GM18526 (cell line): ENCODE measurements around the gene MTHFR.

Source experiments
- POLR2A ChIP-seq: IDR thresholded peaks from 3 replicates; pipeline ENCODE4 v1.6.1; 2011; ENCODE audit not compliant: insufficient read length; ENCODE audit errors: extremely low read depth

MTHFR gene

DNA sequence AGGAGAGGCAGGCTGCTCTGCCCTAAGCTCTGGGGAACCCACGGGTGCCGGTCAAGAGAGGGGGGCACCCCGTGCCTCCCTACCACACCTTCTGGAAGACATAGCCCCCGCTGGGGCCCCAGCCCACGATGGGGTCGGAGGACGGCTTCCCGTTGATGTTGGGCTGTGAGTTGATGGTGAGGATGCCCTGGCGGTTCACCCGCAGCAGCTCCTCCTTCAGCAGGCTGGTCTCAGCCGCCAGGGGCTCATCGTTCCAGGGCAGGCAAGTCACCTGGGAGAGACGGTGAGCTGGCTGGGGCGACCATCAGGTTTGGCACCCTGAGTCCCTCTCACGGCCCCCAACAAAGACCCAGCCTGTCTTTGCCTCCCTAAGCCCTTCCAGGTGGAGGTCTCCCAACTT is 11.9 kb downstream of the MTHFR start:
- no peak for TF ChIP-seq POLR2A

DNA sequence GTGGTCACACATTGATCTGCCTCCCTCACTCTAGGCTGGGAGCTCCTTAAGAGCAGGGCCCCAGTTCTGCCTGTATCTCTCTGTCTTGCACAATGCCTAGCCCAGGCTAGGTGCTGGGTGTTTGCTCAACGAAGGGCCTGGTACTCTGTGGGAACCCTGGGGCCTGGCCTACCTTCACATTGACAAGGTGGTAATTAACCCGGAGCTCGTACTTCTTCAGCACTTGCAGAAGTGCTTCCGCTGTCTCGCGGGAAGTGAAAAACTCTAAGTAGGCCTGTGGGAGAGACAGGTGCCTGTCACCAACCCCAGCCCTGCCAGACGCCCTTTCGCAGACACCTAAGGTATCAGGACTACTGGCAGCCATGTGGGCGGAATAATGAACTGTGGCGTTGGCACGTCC is 13.7 kb downstream of the MTHFR start:
- no peak for TF ChIP-seq POLR2A

DNA sequence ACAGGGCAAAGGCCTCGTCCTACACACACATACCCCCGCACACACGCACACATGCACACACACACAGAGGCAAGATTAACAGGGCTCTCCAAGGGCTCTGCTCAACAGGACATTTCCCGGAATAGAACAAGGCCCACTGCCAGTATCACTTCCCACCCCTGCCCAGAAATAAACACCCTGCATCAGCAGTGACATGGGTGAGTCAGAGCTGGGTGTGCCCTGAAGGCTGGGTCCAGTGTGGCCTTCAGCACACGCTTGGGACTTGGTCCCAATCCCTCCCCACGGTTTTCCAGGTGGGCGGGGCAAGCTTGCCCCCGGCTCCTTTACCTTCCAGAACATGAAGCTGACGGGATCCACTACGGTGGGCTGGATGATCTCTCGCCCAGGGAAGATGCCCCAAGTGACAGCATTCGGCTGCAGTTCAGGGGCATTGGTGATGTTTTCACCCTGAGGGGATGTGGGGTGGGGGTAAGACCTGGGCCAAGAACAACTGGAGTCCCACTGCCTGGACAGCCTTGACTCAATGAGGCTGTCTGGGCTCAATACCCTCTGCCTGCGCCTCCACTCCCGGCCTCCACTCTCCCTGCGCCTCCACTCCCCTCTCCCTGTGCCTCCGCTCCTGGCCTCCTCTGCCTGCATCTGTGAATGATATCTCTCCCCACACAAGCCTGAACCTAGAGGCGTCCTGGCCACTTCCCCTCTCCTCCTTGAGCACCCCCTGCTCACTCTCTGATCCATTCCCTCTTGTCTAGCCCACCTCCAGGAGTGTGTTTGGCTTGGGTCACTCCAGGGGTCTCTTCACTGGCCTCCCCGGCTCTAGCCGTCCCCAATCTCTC is 14.7 kb downstream of the MTHFR start:
- TF ChIP-seq POLR2A: no peak

DNA sequence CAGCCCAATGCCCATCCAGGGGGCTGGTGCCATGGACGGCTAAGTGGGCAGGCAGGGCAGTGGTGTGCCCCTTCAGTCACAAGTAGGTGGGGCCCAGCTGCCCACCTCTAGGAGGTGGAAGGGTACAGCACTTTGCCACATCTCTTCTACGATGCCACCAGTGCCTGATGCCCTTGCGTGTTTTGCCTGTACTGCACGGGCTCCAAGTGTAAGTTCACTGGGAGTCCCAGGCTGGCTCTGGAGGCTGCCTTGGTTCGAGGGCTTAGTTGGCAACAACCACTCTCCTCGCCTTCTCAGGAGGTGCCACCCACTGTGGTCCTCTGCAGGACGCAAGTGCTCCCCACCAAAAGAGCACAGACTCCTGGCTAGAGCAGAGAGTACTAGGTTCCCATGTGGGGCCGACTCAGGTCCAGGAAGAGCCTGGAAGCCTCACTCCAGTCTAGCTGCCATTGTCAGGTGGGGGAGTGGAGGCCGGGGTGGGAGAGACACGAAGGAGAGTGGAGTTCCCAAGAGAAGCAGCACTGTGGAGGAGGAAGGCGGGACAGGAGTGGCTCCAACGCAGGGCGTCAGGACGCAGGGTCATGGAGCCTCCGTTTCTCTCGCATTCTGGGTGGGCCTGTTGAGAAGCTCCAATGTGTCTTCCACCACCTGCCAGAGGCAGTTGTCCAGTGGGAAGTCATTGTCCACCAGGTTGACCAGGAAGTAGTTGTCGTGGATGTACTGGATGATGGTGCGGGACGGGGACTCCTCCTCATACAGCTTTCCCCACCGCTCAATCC is 15.5 kb downstream of the MTHFR start:
- TF ChIP-seq POLR2A: no peak

DNA sequence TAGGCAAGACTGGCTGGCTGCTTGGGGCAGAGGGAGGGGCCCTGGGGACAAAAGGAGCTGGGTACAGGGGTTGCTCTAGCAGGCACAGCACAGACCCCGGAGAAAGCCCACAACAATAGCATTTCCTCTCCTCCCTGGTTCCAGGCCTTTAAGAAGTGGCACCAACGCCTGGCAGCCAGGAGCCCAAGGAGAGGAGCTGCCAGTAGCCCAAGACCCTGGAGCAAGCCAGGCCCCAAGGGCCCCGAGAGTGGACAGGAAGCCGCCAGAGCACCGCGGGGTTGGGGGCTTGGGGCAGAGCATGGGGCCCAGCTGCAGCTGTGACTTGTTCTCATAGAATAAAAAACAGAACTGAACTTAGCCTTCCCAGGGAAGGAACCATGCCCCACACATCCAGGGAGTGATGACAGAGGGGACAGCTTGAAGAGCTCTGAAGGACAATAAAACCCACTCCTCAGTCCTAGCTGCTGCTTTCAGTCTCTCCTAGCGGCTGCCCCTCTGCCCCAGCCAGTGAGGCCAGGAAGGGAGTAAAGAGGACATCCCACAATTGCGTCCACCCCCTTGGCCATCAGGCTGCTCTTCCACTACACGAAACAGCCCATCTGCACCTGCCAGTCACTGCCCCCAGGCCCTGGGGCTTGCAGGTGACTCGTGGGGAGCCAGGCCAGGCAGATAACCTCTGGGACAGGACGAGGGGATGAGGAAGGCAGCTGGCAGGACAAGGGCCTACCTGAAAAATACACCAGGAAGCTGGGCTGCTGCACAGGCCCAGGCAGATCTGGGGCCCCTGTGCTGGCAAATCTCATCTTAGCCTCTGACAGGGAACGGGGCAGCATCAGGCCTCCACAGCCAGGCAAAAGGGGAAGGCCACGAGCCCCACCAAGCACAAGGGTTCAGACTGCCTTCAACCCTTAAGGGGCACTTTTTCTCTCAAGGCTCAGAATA is 16.4 kb downstream of the MTHFR start:
- TF ChIP-seq POLR2A: no peak

DNA sequence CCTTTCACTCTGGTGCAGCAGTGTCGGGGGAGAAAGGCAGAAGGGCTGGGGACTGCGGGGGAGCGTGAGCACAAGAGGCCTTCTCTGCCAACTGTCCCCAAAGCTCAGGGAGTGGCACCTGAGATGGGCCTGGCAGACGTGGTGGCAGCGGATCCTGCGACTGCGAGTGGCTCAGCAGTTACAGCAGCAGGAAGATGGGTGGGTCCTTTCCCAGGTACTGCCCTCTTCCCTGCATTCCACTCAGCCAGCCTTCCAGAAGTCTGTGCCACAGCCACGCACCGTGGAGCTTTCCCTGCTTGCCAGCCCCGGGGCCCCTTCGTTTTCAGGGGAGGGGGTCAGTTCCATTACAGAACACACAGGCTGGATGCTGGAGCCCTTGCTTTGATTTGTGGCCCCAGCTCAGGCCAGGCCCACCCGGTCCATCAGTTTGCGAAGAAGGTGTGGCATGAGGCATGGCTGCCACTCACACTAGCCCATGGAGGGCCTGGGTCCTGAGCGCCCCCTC is 17.2 kb downstream of the MTHFR start:
- TF ChIP-seq POLR2A: no peak

DNA sequence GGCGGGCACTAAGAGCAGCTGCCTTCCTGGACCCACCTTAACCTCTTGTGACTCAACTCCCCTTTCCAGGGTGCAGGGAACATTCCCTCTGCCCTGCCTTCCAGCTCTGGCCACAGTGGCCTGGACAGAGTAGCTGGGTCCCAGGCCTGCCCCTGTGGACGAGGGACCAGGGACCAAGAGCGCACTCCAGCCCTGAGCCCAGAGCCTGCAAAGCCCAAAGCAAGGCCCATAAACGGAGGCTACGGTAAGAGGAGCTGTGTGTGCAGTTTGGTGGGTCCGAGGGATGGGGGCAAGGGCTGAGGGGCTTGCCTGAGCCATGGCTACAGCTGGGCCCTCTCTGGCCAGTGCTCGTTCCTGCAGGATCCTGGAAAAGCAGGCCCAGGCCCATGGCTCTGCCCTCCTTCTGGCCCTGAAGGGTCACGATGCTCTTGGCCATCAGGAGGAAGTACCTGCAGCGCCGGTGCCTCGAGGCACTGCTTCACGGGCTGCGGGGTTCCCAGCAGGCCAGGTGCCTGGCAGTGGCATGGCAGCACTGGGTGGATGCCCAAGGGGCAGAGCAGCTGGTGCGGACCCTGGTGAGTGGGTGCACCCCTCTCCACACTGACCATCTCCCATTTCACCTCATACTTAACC is 17.8 kb downstream of the MTHFR start:
- TF ChIP-seq POLR2A: no peak

DNA sequence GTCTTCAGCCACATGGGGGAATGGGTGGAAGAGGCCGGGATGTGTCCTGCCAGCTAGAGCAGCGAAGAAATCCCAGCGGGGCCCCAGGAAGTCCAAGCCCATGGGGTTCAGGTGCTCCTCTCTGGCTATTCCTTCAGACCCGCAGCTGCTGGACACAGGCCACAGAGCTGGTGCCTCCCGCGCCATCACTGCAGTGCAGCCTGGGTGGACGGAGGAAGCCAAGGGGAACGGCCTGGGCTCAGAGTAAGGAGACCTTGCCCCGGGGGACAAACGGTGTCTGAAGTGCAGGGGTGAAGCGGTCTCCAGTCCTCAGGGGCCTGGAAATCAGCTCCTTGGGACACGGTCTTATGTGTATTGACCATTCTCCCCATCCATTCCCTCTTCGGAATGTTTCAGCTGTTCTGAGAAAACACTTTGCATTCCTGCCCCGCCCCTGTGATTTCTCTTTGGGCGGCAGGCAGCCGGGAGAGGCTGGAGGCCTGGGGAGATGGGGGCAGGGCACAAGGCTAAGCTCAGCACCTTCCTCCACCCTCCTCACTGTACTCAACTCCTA is 18.4 kb downstream of the MTHFR start:
- TF ChIP-seq POLR2A: no peak

DNA sequence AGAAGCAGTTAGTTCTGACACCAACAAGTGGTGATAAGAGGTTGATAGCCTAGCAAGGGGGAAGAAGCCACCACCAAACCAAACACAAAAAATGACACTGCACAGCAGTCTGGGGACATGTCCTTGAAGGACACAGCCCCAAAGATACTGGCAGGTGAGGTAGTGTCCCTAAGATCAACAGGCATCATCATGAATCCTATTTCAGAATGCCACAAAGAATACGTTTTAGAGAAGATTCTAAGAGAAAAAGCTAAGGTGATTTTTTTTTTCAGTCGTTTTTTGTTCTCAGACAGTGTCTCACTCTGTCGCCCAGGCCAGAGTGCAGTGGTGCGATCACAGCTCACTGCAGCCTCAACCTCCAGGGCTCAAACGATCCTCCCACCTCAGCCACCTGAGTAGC is 19.6 kb downstream of the MTHFR start:
- TF ChIP-seq POLR2A: no peak

DNA sequence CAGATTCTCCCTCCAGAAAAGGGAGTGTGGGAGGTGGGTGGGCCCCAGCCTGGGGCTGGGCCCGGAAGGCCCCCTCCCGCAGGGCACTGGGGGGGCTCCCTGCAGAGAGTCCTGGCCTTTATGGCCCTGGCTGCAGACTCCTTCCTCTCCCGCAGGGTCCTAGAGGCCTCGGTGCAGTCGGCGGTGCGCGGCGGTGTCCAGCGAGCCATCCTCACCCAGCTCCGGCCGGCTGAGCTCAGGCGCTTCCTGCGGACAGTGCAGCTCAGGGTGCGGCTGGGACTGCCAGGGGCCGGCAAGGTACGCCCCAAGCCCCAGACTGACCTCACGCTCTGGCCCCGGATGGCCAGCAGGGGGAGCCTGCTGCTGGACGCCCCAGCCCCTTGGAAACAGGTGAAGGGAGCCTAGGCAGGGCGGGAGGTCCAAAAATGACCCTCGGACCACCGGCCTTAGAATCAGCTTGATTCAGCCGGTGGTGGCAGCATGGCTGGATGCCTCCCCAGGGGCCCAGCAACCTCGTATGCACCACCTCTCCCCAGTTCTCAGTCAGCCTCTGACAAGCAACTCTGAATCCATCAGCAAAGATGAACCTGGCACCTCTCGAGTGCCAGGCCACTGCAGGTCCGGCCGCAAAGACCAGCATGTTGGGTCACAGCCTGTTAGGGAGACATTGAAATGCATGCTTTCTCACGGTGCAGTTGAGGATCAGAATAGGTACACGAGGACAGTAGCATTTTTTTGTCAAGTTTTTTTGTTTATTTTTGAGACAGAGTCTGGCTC is 20.6 kb downstream of the MTHFR start:
- no peak for TF ChIP-seq POLR2A

DNA sequence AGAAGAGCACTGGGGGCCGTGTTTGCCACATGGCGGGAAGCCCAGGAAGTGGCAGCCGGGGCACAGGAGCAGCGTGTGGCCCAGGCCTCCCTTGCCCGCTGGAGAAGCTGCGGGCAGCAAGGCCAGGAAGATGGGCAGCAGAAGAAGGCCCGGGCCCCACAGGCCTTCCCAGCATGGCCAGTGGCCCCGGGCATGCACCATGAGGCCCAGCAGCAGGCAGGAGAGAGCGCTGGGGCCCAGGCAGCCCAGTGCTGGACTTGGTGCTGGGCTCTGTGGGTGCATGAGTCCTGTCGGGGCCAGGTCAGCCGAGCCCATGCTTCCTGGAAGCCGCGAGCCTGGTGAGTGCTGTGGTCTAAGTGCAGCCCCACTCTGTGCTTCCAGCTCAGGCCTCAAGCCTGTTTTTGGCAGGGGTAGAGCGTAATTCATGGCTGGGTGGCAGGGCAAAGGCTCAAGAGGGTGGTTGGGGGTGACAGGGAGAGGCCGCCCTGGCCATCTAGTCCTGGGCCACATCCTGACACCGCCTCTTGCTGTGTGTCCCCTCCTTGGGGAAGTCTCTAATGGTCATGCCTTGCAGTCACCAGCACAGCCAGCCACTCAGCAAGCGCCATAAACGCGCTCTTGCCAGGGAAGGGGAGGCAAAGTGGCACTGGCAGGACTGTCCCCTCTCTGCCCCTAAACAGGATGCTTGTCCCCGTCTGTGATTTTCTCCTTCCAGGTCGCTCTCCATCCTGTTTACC is 21.3 kb downstream of the MTHFR start:
- TF ChIP-seq POLR2A: no peak

DNA sequence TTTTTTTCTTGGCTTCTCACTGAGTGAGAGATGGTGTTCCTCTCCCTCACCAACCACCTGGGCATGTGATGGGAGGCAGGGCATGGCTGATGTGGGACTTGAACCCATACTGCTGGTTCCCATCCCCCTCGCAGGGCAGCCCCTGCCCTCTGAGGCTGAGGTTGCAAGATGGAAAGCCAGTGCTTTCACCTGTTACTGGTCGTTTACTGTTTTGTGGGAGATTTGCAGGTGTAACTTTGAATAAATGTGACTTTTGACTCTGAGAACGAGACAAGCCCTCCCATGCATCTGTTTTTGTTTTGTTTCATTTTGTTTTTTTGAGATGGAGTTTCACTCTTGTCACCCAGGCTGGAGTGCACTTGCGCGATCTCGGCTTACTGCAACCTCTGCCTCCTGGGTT is 22.2 kb downstream of the MTHFR start:
- no peak for TF ChIP-seq POLR2A

DNA sequence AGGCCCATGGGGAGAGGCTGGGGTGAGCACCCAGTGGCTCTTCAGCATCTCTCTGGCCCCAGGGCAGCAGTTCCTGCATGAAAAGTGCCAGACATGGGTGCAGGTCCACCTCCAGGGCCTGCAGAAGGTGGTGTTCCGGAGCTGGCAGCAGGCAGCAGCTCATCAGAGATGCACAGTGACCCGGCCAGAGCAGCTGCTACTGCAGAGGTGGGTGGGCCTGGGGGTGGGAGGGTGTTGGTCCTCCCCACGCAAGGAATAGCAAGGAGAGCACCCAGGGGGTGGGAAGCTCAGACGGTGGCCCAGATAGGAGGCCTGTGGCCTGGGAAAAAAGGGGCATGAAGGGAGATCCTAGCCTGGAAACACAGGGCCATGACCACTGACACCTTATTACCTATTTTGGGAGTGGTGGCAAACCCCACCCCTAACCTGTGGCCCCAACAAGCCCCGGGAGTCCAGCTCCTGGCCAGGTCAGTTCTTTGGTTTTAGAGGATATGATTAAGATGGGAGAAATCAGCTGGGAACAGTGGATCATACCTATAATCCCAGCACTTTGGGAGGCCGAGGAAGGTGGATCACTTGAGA is 23.5 kb downstream of the MTHFR start:
- no peak for TF ChIP-seq POLR2A
